Measurements from ENCODE around the gene ABHD15. TPM values are rescaled to one million over a fixed set of nuclear protein-coding genes. Genes with fewer than 3 reads are reported as not detected.
A peak's percentile ranks its signal among the peaks of the same experiment; 100 is the strongest.

ABHD15 gene
- total RNA-seq, 1 donor from 2014 or later = 13.3 TPM

DNA sequence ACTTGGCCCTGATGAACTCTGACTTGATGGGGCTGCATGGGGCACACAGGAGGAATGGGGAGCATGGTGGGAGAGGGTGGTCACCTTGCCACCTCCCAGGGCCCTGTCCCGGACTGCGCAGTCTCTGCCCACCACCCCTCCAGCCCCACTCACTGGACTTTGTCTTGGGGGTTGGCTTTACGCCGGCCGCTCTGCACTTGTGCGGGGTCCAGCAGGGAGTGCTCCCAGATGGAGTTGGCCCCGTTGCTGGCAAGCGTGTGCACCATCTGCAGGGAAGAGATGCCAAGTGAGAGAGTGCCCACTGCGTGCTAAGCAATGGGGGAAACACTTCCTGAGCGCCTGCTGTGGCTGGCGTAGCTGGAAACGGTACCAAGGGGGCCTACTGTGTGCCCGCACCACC, 15.9 kb upstream of the ABHD15 start:
- Histone ChIP-seq H3K36me3 (peaks cover 0 to 9% of the 10 kb centered on the region in 2 donors), H3K27ac (no peak overlapping the region), H3K27me3 (no peaks in the 10 kb centered on the region), H3K9me3 (no peaks in the 10 kb centered on the region), H3K4me1 (peaks cover 67% of the 10 kb centered on the region), H3K4me3 (no peak overlapping the region)
- intact Hi-C loops (cut with DNase I) = loop anchor here (5.0 to 10.0 kb wide), 2 partner anchors 35 to 352 kb away; partner anchors contain the start of gene SSH2
- no peak for DNase-seq (ENCODE audit: extremely low spot score in 2 of 2)
- TF ChIP-seq POLR2A (IDR thresholded peaks at IDR 0.05) = no peak
- TF ChIP-seq POLR2AphosphoS5 (IDR thresholded peaks at IDR 0.05; ENCODE audit: insufficient read depth in 1 of 2, low read depth in 1 of 2) = no peak
- no peak for TF ChIP-seq CTCF (IDR thresholded peaks at IDR 0.05)

DNA sequence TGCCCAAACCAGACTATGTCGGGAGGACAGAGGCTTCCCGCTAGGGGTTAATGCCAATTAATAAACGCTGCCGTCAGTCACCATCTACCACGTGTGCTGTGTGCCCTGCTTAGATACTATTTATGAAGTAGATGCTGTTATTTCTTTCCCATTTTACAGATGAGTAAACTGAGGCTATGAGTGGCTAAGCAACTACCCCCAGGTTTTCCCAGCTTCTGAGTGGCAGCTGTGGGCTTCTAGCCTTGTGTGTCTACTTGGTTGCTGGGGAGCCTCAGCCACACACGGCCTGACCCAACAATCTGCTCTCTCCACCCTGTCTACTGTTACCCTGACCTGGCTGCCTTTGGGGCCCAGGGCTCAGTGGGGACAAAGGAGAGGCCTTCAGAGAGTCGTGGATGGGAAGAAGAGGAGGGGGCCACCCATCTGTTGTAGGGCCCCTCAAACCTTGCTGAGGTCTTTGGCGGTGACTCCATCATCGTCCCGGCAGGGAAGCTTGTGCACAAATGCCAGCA, 15.5 kb upstream of the ABHD15 start:
- H3K27ac ChIP-seq = no peak overlapping the region
- H3K9me3 ChIP-seq = no peaks in the 10 kb centered on the region
- H3K27me3 ChIP-seq = no peaks in the 10 kb centered on the region
- H3K4me3 ChIP-seq = no peak overlapping the region
- H3K36me3 ChIP-seq = peaks cover 0 to 9% of the 10 kb centered on the region in 2 donors
- intact Hi-C loops (cut with DNase I) = loop anchor here (5.0 to 10.0 kb wide), 2 partner anchors 35 to 352 kb away; partner anchors contain the start of gene SSH2
- TF ChIP-seq CTCF (IDR thresholded peaks at IDR 0.05) (no peak), POLR2A (IDR thresholded peaks at IDR 0.05) (no peak)
- H3K4me1 ChIP-seq = peaks cover 67% of the 10 kb centered on the region
- DNase-seq (ENCODE audit: extremely low spot score in 2 of 2) = no peak

DNA sequence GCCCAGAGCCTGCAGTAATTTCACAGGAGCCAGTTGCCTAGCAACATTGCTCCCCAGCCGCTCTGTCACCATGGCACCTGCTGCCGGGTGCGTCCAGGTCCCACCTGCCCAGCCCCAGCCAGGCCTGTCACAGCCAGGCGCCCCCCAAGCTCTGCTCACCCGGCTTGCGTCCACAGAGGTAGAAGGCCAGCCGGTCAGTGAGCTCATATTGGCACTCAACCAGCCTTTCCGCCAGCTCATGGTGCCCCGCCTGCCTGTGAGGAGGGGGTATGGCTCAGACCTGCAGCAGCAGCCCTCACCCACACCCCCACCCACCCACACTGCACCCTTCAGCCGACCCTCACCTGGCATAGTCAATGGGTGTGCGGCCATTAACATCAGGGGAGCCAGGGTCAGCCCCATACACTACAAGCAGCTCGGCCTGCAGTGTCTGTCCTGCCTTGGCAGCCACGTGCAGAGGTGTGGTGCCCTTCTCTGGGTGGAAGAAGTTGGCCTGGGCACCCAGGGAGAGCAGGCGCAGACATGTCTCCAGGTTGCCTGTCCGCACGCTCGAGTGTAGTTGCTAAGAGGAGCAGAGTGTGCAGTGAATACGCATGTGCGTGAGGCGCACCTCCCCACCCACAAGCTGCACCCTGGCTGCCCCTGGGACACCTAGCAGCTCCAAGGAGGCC, 14.9 kb upstream of the ABHD15 start:
- Histone ChIP-seq H3K27ac (peak overlapping the region; percentile 19), H3K27me3 (no peaks in the 10 kb centered on the region), H3K4me1 (peaks cover 64% of the 10 kb centered on the region), H3K9me3 (no peaks in the 10 kb centered on the region), H3K4me3 (no peak overlapping the region), H3K36me3 (peaks cover 0 to 11% of the 10 kb centered on the region in 2 donors)
- intact Hi-C loops (cut with DNase I) = loop anchor here (5.0 to 10.0 kb wide), 2 partner anchors 36 to 353 kb away; partner anchors contain the start of gene SSH2
- TF ChIP-seq CTCF (IDR thresholded peaks at IDR 0.05) (no peak), POLR2AphosphoS5 (IDR thresholded peaks at IDR 0.05; ENCODE audit: insufficient read depth in 1 of 2, low read depth in 1 of 2) (peak in 1 of 2 donors; percentile 26), POLR2A (IDR thresholded peaks at IDR 0.05) (no peak)
- DNase-seq (ENCODE audit: extremely low spot score in 2 of 2) = no peak

DNA sequence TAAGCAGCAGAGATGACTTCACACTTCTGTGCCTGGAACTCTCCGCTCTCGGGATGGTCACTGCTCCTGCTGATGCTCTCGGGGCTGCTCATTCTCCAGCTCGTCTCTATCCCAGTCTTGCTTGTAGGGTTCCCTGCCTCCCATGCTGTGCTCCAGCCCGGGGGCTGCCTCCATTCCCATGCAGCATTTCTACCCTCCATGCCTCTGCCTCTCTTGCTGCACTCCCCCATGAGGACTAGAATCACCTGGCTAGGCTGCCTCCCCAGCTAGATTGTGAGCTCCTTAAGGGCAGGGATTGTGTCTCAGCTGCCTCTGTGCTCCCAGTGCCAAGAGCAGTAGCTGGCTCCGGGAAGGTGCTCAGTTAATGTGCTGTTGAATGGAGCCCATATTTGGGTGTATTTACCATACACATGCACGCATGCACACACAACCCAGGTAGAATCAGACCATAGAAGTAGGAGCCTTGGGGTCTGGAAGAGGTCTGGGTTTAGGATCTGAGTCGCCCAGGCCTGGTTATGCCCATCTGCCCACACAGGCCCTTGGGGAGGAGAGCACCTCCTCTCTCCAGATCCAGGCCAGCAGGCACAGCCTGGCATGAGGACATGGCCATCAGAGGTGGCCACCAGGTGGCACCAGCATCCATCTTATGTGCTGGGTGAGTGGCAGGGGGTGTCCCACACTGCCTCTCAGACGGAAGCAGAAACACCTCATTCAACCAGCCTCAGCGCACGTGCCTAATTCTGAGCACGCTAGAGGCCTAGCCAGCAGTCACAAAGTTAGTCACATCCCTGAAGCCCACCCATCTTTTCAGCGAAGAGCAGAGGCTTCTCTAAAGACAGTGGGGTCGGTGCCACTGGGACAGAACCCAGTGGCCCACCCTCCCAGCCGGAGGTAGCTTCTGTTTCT, 13.3 kb upstream of the ABHD15 start:
- no peaks in the 10 kb centered on the region for H3K27me3 ChIP-seq
- DNase-seq (ENCODE audit: extremely low spot score in 2 of 2) = no peak
- H3K36me3 ChIP-seq = peaks cover 0 to 27% of the 10 kb centered on the region in 2 donors
- H3K4me3 ChIP-seq = no peak overlapping the region
- TF ChIP-seq POLR2A (IDR thresholded peaks at IDR 0.05) = no peak
- peak; percentile 18 to 29 for TF ChIP-seq POLR2AphosphoS5 (IDR thresholded peaks at IDR 0.05; ENCODE audit: insufficient read depth in 1 of 2, low read depth in 1 of 2)
- TF ChIP-seq CTCF (IDR thresholded peaks at IDR 0.05) = peak; percentile 78 to 92 (median 89)
- H3K27ac ChIP-seq = peak overlapping the region; percentile 28
- peaks cover 61% of the 10 kb centered on the region for H3K4me1 ChIP-seq
- H3K9me3 ChIP-seq = no peaks in the 10 kb centered on the region
- intact Hi-C loops (cut with DNase I) = loop anchor here (5.0 to 10.0 kb wide), 3 partner anchors 37 to 355 kb away; partner anchors contain the start of gene SSH2
